H1 (cell line): ENCODE measurements around the gene GPR35. TPM values are rescaled to one million over a fixed set of nuclear protein-coding genes. Genes with fewer than 3 reads are reported as not detected.

Source experiments
- CTCF ChIA-PET: fragments of 300-600 bp; sonication (Branson Sonifier 250); formaldehyde crosslinking; loops from one replicate; lab custom pipeline; 2021; ENCODE audit not compliant: partially characterized antibody; lab: Charles Lee
- POLR2A ChIA-PET: fragments of 300-600 bp; sonication (Branson Sonifier 250); formaldehyde crosslinking; loops from one replicate; lab custom pipeline; 2021; ENCODE audit warnings: inconsistent platforms; ENCODE audit not compliant: partially characterized antibody; lab: Charles Lee
- DNase-seq, 2 experiments: peaks; one replicate each; pipeline versions ENCODE4 v3.0.0 to v3.0.0-alpha.2; 2010 to 2022; ENCODE audit warnings: low spot score in 2 of 2, low read depth in 1 of 2, mixed read lengths in 1 of 2
- FAIRE-seq: peaks from 2 replicates; lab custom pipeline; 2011; peaks lifted over from hg19 to GRCh38; lab: Jason Lieb, UNC
- H2AFZ ChIP-seq: 2 replicates; pipeline ENCODE4 v1.8.1; 2012; ENCODE audit warnings: low read length, inconsistent platforms
- H2AK5ac ChIP-seq: 2 replicates; pipeline ENCODE4 v1.6.1; 2013; ENCODE audit warnings: low read depth, low read length
- H2BK120ac ChIP-seq: replicated peaks from 2 replicates; pipeline ENCODE3; 2013; ENCODE audit warnings: low read depth, low read length, inconsistent platforms
- H2BK12ac ChIP-seq: 2 replicates; pipeline ENCODE4 v1.6.1; 2013; ENCODE audit warnings: low read depth, low read length
- H2BK15ac ChIP-seq: 2 replicates; pipeline ENCODE4 v1.6.1; 2013; ENCODE audit warnings: low read length
- H2BK20ac ChIP-seq: 2 replicates; pipeline ENCODE4 v1.6.1; 2013; ENCODE audit warnings: low read length
- H2BK5ac ChIP-seq: 2 replicates; pipeline ENCODE4 v1.6.1; 2013; ENCODE audit warnings: low read depth, low read length
- H3K14ac ChIP-seq: 2 replicates; pipeline ENCODE4 v1.6.1; 2013; ENCODE audit warnings: inconsistent platforms; ENCODE audit not compliant: insufficient read length
- H3K18ac ChIP-seq: 2 replicates; pipeline ENCODE4 v1.6.1; 2013; ENCODE audit warnings: low read length; ENCODE audit errors: extremely low read depth
- H3K23ac ChIP-seq: 2 replicates; pipeline ENCODE4 v1.6.1; 2013; ENCODE audit warnings: inconsistent platforms; ENCODE audit not compliant: insufficient read length
- H3K23me2 ChIP-seq: 2 replicates; pipeline ENCODE4 v1.6.1; 2013; ENCODE audit warnings: low read depth, low read length
- H3K27ac ChIP-seq: 2 replicates; pipeline ENCODE4 v1.6.1; 2011; ENCODE audit warnings: low read depth, low read length, inconsistent platforms
- H3K27me3 ChIP-seq, 4 experiments: replicated peaks in 1 of 4; 1 replicate in 1 of 4; 2 replicates in 3 of 4; pipeline versions ENCODE4 v1.6.1 to v1.8.1; 2011 to 2013; ENCODE audit warnings: low read length in 3 of 4, mild to moderate bottlenecking in 3 of 4, inconsistent platforms in 2 of 4, mixed read lengths in 2 of 4, moderate library complexity in 1 of 4; ENCODE audit not compliant: control insufficient read depth in 3 of 4, insufficient read depth in 3 of 4; ENCODE audit errors: extremely low read depth in 1 of 4
- H3K36me3 ChIP-seq, 4 experiments: 2 replicates each; pipeline versions ENCODE4 v1.6.1 to v1.8.1; 2011 to 2013; ENCODE audit warnings: mild to moderate bottlenecking in 4 of 4, low read length in 3 of 4, moderate library complexity in 2 of 4, control low read depth in 1 of 4, inconsistent platforms in 1 of 4; ENCODE audit not compliant: insufficient read depth in 4 of 4, control insufficient read depth in 2 of 4
- H3K4ac ChIP-seq: replicated peaks from 2 replicates; pipeline ENCODE3; 2013; ENCODE audit warnings: low read length, low read depth, mixed read lengths, inconsistent platforms; ENCODE audit not compliant: insufficient read length
- H3K4me1 ChIP-seq, 4 experiments: replicated peaks in 1 of 4; 1 replicate in 1 of 4; 2 replicates in 3 of 4; pipeline versions ENCODE4 v1.6.1 to v1.8.1; 2011 to 2013; ENCODE audit warnings: low read length in 3 of 4, inconsistent platforms in 2 of 4, mixed read lengths in 1 of 4; ENCODE audit not compliant: insufficient read depth in 4 of 4, control insufficient read depth in 3 of 4
- H3K4me2 ChIP-seq, 2 experiments: 2 replicates each; pipeline versions ENCODE4 v1.6.1 to v1.8.1; 2011 to 2013; ENCODE audit warnings: low read depth in 2 of 2, low read length in 2 of 2, control low read depth in 1 of 2, inconsistent platforms in 1 of 2, mild to moderate bottlenecking in 1 of 2; ENCODE audit not compliant: insufficient read depth in 1 of 2
- H3K4me3 ChIP-seq, 4 experiments: fragments of 200-600, 300-600 bp in 1 of 4; sonication (generic), shearing (Covaris generic), sonication (Bioruptor Twin) in 1 of 4; 2 replicates each; pipeline versions ENCODE4 v1.5.1 to v1.8.1; 2011 to 2016; ENCODE audit warnings: low read length in 4 of 4, low read depth in 3 of 4, control low read depth in 2 of 4, inconsistent platforms in 2 of 4, mild to moderate bottlenecking in 2 of 4, mixed read lengths in 1 of 4, moderate library complexity in 1 of 4; ENCODE audit not compliant: insufficient read depth in 2 of 4; ENCODE audit errors: extremely low read depth in 1 of 4
- H3K56ac ChIP-seq: replicated peaks from 2 replicates; pipeline ENCODE3; 2013; ENCODE audit warnings: low read depth, mild to moderate bottlenecking, mixed read lengths, low read length, inconsistent platforms; ENCODE audit not compliant: insufficient read length
- H3K79me1 ChIP-seq: 2 replicates; pipeline ENCODE4 v1.6.1; 2013; ENCODE audit warnings: low read depth, low read length, control low read depth
- H3K79me2 ChIP-seq, 2 experiments: 2 replicates each; pipeline versions ENCODE4 v1.6.1 to v1.8.1; 2012 to 2013; ENCODE audit warnings: low read length in 2 of 2, mild to moderate bottlenecking in 2 of 2, inconsistent platforms in 1 of 2; ENCODE audit not compliant: insufficient read depth in 2 of 2, control insufficient read depth in 1 of 2
- H3K9ac ChIP-seq, 4 experiments: replicated peaks in 1 of 4; 1 replicate in 1 of 4; 2 replicates in 3 of 4; pipeline versions ENCODE4 v1.6.1 to v1.8.1; 2011 to 2013; ENCODE audit warnings: low read depth in 3 of 4, low read length in 3 of 4, control low read depth in 2 of 4, mild to moderate bottlenecking in 2 of 4, moderate library complexity in 2 of 4, inconsistent platforms in 1 of 4; ENCODE audit errors: extremely low read depth in 1 of 4
- H3K9me3 ChIP-seq, 2 experiments: 2 replicates each; pipeline versions ENCODE4 v1.6.1 to v1.8.1; 2012 to 2013; ENCODE audit warnings: mild to moderate bottlenecking in 2 of 2, moderate library complexity in 2 of 2, control low read depth in 1 of 2, inconsistent platforms in 1 of 2, low read depth in 1 of 2, low read length in 1 of 2, mixed read lengths in 1 of 2; ENCODE audit not compliant: insufficient read depth in 2 of 2
- H4K20me1 ChIP-seq, 2 experiments: replicated peaks in 1 of 2; 2 replicates each; pipeline versions ENCODE3 to v1.8.1; 2011 to 2013; ENCODE audit warnings: inconsistent platforms in 2 of 2, low read length in 2 of 2, mild to moderate bottlenecking in 1 of 2; ENCODE audit not compliant: insufficient read depth in 2 of 2, control insufficient read depth in 1 of 2
- H4K5ac ChIP-seq: 2 replicates; pipeline ENCODE4 v1.6.1; 2013; ENCODE audit warnings: low read length, low read depth, mixed read lengths, inconsistent platforms; ENCODE audit not compliant: insufficient read length
- H4K8ac ChIP-seq: 2 replicates; pipeline ENCODE4 v1.8.0; 2013; ENCODE audit warnings: mild to moderate bottlenecking, moderate library complexity, low read length, inconsistent platforms; ENCODE audit not compliant: insufficient read depth; ENCODE audit errors: extremely low read depth
- H4K91ac ChIP-seq: replicated peaks from 2 replicates; pipeline ENCODE3; 2013; ENCODE audit warnings: low read length, mixed read lengths, inconsistent platforms; ENCODE audit not compliant: insufficient read length
- HDAC6 ChIP-seq: IDR thresholded peaks from one replicate; pipeline ENCODE4 v1.7.1; 2012; ENCODE audit warnings: low read depth, mild to moderate bottlenecking, inconsistent platforms, low read length, moderate library complexity
- MAFK ChIP-seq: IDR thresholded peaks from 2 replicates; pipeline ENCODE4 v1.6.1; 2012; ENCODE audit warnings: low read depth, mild to moderate bottlenecking, improper control_type of control experiment, low read length
- WGBS, 2 experiments: shearing (Covaris generic) in 1 of 2; methylation state at CpG; one replicate each; pipeline versions ENCODE4 v1.1.6 to v1.1.7; 2013 to 2015; ENCODE audit warnings: low lambda C conversion rate in 2 of 2, mixed read lengths in 2 of 2, inconsistent platforms in 1 of 2, low coverage in 1 of 2, missing lambda C conversion rate in 1 of 2; ENCODE audit not compliant: insufficient replicate concordance in 2 of 2, insufficient coverage in 1 of 2, insufficient read length in 1 of 2; ENCODE audit errors: extremely low coverage in 1 of 2, missing lambda C conversion rate in 1 of 2; 5-methylcytosine and 5-hydroxymethylcytosine counted together
- polyA plus RNA-seq, 7 experiments: library from polyadenylated mRNA; depleted of rRNA in 3 of 7; stranded (reverse) in 5 of 7; unstranded in 2 of 7; fragments of >200 nt in 5 of 7; fragments of 200-250 nt in 2 of 7; gene quantifications; 1 replicate in 5 of 7; 2 replicates in 1 of 7; 4 replicates in 1 of 7; pipeline versions ENCODE4 v1.2.1 to v1.2.3, GENCODE V29; 2011 to 2013; ENCODE audit warnings: missing spikeins in 2 of 7, mixed read lengths in 2 of 7
- total RNA-seq: library from RNA; stranded (reverse); fragmentation: NEBNext Ultra II Directional; extraction: Animal tissue kit (Norgen Biotek cat#: 25700); gene quantifications from 2 replicates; pipeline ENCODE4 v1.2.1, GENCODE V29; 2021

Gene GPR35
- total and polyA plus RNA-seq, 2 of the 8 experiments (the other 6 are each of a cell fraction or from before 2014, with no cell fraction given): 0.47 TPM; not detected in 1

GRCh38 chr2:240599141-240599583 lies 26.1 kb upstream of the GPR35 start:
- H2BK120ac ChIP-seq: no peak overlapping the region
- no peak overlapping the region for H2BK12ac ChIP-seq
- no peak overlapping the region for H2AK5ac ChIP-seq
- H3K27ac ChIP-seq: no peak overlapping the region
- no peak overlapping the region for H3K18ac ChIP-seq
- POLR2A ChIA-PET: no interaction called here
- CTCF ChIA-PET: no interaction called here
- H3K4me2 ChIP-seq: no peak overlapping the region
- peaks cover 0 to 8% (median 5%) of the 10 kb centered on the region in 4 experiments; a peak in 4 of 8 replicates for H3K36me3 ChIP-seq
- H2BK20ac ChIP-seq: no peak overlapping the region
- no peaks in the 10 kb centered on the region for H3K27me3 ChIP-seq
- H3K9me3 ChIP-seq: no peaks in the 10 kb centered on the region
- peaks cover 0 to 8% of the 10 kb centered on the region in 2 experiments for H4K20me1 ChIP-seq
- H3K23me2 ChIP-seq: no peaks in the 10 kb centered on the region
- H4K8ac ChIP-seq: no peak overlapping the region
- no peak overlapping the region for H3K14ac ChIP-seq
- H2BK15ac ChIP-seq: no peak overlapping the region
- no peak overlapping the region for H4K5ac ChIP-seq
- H2AFZ ChIP-seq: no peak overlapping the region
- DNase-seq: no peak
- H3K4me1 ChIP-seq: no peaks in the 10 kb centered on the region
- H3K9ac ChIP-seq: no peak overlapping the region
- H3K23ac ChIP-seq: no peak overlapping the region
- no peak overlapping the region for H3K4ac ChIP-seq
- H3K79me2 ChIP-seq: no peaks in the 10 kb centered on the region
- H3K4me3 ChIP-seq: no peak overlapping the region
- FAIRE-seq: no peak
- no peak overlapping the region for H4K91ac ChIP-seq
- H3K56ac ChIP-seq: no peak overlapping the region
- TF ChIP-seq MAFK (no peak), HDAC6 (no peak)
- TF ChIP-seq, all 59 proteins: peak for 0
- Histone ChIP-seq H3K79me1 (no peaks in the 10 kb centered on the region), H2BK5ac (no peak overlapping the region)
- WGBS, 2 experiments: 89% methylated on average over 10 of the region's 11 CpGs; no CpG with 5 or more reads in 1 of the 2 experiments
